HUES6 (cell line): ENCODE data around the gene B4GALT1.

Experiments
- H3K27ac ChIP-seq: 2 replicates; pipeline ENCODE4 v1.7.0; 2013; ENCODE audit warnings: low read depth, mild to moderate bottlenecking, low read length, inconsistent platforms
- H3K27me3 ChIP-seq: 2 replicates; pipeline ENCODE4 v1.6.1; 2013; ENCODE audit warnings: low read length; ENCODE audit not compliant: control insufficient read depth, insufficient read depth
- H3K36me3 ChIP-seq: 2 replicates; pipeline ENCODE4 v1.6.1; 2013; ENCODE audit warnings: low read length; ENCODE audit not compliant: control insufficient read depth, insufficient read depth
- H3K4me1 ChIP-seq: 2 replicates; pipeline ENCODE4 v1.6.1; 2013; ENCODE audit warnings: low read length; ENCODE audit not compliant: control insufficient read depth, insufficient read depth
- H3K4me3 ChIP-seq: 2 replicates; pipeline ENCODE4 v1.5.1; 2013; ENCODE audit warnings: low read depth, low read length
- H3K9ac ChIP-seq: one replicate; pipeline ENCODE4 v1.6.1; 2013; ENCODE audit warnings: mild to moderate bottlenecking, low read length
- H3K9me3 ChIP-seq: 2 replicates; pipeline ENCODE4 v1.6.1; 2013; ENCODE audit warnings: low read depth, low read length; ENCODE audit not compliant: control insufficient read depth, insufficient read depth

B4GALT1 gene

DNA sequence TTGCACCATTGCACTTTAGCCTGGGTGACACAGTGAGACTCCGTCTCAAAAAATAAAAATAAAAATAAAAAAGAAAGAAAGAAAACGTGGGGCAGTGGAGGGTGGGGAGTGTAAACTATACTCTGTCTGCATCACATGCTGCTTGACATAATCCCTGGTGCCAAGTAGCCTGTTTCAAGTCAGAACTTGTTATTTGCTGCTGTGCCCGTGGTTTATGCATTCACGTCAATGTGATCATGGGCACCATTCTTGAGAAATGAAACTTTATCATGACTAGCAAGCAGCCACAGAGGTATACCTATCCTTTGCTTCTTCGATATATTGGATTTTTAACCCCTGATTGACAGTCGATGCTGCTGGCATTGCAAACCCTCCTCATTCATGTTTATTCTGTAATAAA is 86.6 kb downstream of the B4GALT1 start:
- Histone ChIP-seq H3K4me1 (0 out of 2 replicates have a peak, but pooled peaks cover 5% of the 10 kb centered on the region), H3K36me3 (no peaks in the 10 kb centered on the region), H3K27me3 (no peaks in the 10 kb centered on the region), H3K4me3 (peak overlapping the region; percentile 35), H3K9ac (no peak overlapping the region), H3K9me3 (peaks cover 5% of the 10 kb centered on the region; the same call in 1 of the 2 replicates), H3K27ac (no peak overlapping the region)

DNA sequence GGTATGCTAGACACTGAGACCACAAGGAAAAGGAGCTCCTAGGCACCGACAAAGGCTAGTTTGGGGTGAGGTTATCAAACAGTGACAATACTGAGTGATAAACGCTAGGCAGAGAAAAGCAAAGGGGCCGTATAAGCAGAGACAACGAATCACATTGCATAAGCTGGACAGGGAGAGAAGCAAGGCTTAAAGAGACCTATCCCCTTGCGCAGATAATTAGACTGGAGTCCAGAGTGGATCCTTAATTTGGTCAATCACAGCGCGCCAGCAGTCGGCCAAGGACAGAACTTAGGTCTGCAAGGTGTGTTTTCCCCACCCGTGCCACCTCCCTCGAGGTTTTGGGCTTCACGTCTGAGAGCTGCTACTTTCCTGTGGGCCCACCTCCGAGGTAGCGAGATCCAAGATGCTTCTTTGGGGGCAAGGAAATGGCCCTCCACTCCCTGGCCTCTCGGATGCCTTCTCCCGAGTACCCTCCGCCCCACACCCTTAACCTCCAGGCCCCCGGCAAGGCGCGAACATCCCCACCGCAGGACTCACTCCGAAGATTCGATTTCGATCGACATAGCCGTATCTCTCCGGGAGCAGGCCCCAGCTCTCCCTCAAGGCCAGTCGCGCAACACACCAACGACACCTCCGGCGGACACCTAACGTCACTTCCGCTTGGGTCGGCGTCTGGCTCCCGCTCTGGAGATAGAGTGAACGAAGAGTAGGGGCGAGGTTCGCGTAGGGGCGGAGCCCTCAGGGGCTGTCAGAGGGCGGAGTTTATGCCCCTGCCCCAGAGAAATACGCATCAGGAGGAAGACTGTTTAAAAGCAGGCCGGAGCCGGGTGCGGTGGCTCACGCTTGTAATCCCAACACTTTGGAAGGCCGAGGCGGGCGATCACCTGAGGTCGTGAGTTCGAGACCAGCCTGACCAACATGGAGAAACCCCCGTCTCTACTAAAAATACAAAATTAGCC is 90.8 kb downstream of the B4GALT1 start, which contains the start of gene SMU1:
TSS of gene SMU1 (minus strand) at position 629 of the 959 bp plus-strand sequence. CDS start at position 563, 66 bp downstream.
- Histone ChIP-seq H3K4me3 (peak within 1 kb of the TSS; percentile 80), H3K27ac (peak within 1 kb of the TSS; percentile 35; the same call in 1 of the 2 replicates), H3K27me3 (no peaks in the 10 kb centered on the region), H3K4me1 (0 out of 2 replicates have a peak, but pooled peaks cover 7% of the 10 kb centered on the region), H3K9me3 (no peaks in the 10 kb centered on the region), H3K9ac (peak within 1 kb of the TSS; percentile 90), H3K36me3 (peaks cover 24% of the 10 kb centered on the region)

DNA sequence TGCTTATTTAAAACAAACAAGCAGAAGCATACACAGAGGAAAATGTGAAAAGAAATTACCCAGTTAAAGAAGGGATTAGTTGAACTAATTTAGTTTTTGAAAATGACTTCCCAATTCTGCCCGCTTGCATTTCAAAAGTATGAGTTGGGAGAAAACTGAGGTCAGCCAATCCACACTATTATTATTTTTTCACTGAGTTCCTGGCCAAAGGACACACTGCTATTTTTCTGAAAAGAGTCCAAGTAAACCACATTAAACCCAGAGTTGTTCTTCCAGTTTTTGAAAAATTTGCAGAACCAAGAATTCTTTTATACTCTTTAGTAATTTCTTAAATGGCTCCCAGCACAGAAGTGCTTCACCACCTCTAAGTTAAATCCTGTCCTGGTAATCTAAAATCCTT is 98.1 kb downstream of the B4GALT1 start:
- Histone ChIP-seq H3K36me3 (peaks cover 86% of the 10 kb centered on the region), H3K27ac (no peak overlapping the region), H3K9ac (no peak overlapping the region), H3K4me1 (no peaks in the 10 kb centered on the region), H3K9me3 (no peaks in the 10 kb centered on the region), H3K4me3 (no peak overlapping the region), H3K27me3 (no peaks in the 10 kb centered on the region)

DNA sequence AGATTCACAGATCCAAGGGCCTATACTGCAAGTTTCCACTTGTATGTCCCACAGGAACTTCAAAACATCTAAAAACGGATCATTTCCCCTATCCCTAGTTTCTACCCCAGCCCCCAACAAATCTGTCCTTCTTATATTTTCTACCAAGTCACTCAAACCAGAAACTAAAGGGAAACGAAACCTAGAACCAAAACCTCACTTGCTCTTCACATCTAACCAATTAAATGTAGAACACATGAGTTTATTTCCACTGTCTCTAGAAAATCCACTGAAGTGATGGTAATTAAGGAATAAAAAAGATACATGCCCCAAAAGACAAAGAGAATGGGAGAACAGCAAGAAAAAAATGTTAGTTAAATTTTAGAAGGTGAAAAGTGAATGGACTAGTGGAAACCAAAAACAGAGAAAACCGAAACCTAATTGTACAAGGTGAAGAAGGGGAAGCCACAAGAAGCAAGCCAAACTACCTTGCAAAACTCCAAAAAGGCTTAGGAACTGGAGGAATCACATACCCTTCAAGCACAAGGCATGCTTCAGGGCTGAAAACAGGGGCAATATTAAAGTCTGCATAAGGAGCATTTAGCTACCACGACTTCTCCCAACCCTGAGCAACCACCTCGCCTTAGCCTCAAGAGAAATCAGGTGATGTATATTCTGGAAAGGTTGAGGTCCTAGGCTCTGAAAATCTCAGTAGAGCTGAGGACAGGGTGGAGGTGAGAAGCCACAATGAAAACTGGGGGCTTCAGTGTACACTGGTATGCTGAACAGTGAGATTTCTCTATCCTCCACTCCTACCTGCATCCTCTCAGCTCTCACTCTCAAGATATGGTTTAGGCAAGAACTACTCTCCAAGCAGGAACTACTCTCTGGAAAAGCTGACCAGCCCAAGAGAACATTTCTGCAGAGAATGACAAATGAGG is 101.7 kb downstream of the B4GALT1 start:
- no peaks in the 10 kb centered on the region for H3K9me3 ChIP-seq
- H3K4me1 ChIP-seq, result no peaks in the 10 kb centered on the region
- H3K9ac ChIP-seq, result no peak overlapping the region
- no peak overlapping the region for H3K4me3 ChIP-seq
- H3K36me3 ChIP-seq, result peaks cover 88% of the 10 kb centered on the region
- no peaks in the 10 kb centered on the region for H3K27me3 ChIP-seq
- no peak overlapping the region for H3K27ac ChIP-seq
